Measurements from ENCODE around the gene IL17REL. TPM values are rescaled to one million over a fixed set of nuclear protein-coding genes. Genes with fewer than 3 reads are reported as not detected.
"Not testable (repeated sequence)": the region's sequence is repeated elsewhere in the genome, so short reads cannot be mapped to it uniquely, and the experiment has no call there.

IL17REL gene
- polyA plus RNA-seq, 3 donors: 0.03 to 0.06 TPM; not detected in 1

- DNase-seq: no peak
These were observed 64.2 kb downstream of the IL17REL start for GRCh38 chr22:49948116-49948957.

- DNase-seq: no peak
These were observed 65.3 kb downstream of the IL17REL start for GRCh38 chr22:49947296-49947622.

- DNase-seq: no peak
These were observed 65.8 kb downstream of the IL17REL start for GRCh38 chr22:49946612-49947295.

GRCh38 chr22:49945042-49945794, 67.3 kb downstream of the IL17REL start:
- DNase-seq: not testable (repeated sequence)

Other genes with a start within 250 kb of the IL17REL start
- gene BRD1, start 184.9 kb downstream of the IL17REL start, polyA plus RNA-seq (ENCODE audit: insufficient read length in 3 of 3): 10 to 100 TPM; 38.2 to 43.4 (median 38.6) TPM
- gene ZBED4, start 158.9 kb downstream of the IL17REL start, polyA plus RNA-seq (ENCODE audit: insufficient read length in 3 of 3): 10 to 100 TPM; 16.3 to 18.7 (median 17.9) TPM
- gene ALG12, start 94.3 kb downstream of the IL17REL start, polyA plus RNA-seq (ENCODE audit: insufficient read length in 3 of 3): 10 to 100 TPM; 35.2 to 43.5 (median 40.6) TPM
- 10 to 100 TPM; 28.1 to 33.9 (median 33.2) TPM for gene CRELD2, start 94.1 kb downstream of the IL17REL start, polyA plus RNA-seq (ENCODE audit: insufficient read length in 3 of 3)
- 10 to 100 TPM; 17.5 to 25.0 (median 22.2) TPM for gene PIM3, start 52.0 kb downstream of the IL17REL start, polyA plus RNA-seq (ENCODE audit: insufficient read length in 3 of 3)
- gene TTLL8, start 45.5 kb upstream of the IL17REL start, polyA plus RNA-seq (ENCODE audit: insufficient read length in 3 of 3): not detected
- gene MLC1, start 72.7 kb upstream of the IL17REL start, polyA plus RNA-seq (ENCODE audit: insufficient read length in 3 of 3): 1 to 10 TPM in 1 of 3 donors, under 1 TPM in 2; 0.67 to 1.1 (median 0.82) TPM
- 1 to 10 TPM in 1 of 3 donors, under 1 TPM in 2; 0.70 to 1.1 (median 0.95) TPM for gene MOV10L1, start 77.2 kb upstream of the IL17REL start, polyA plus RNA-seq (ENCODE audit: insufficient read length in 3 of 3)
- 1 to 10 TPM; 1.3 to 2.5 (median 2.5) TPM for gene PANX2, start 158.0 kb upstream of the IL17REL start, polyA plus RNA-seq (ENCODE audit: insufficient read length in 3 of 3)
- gene TRABD, start 173.1 kb upstream of the IL17REL start, polyA plus RNA-seq (ENCODE audit: insufficient read length in 3 of 3): 10 to 100 TPM; 27.2 to 33.9 (median 30.3) TPM
- 10 to 100 TPM; 24.8 to 32.9 (median 28.9) TPM for gene SELENOO, start 188.2 kb upstream of the IL17REL start, polyA plus RNA-seq (ENCODE audit: insufficient read length in 3 of 3)
- gene TUBGCP6, start 232.3 kb upstream of the IL17REL start, polyA plus RNA-seq (ENCODE audit: insufficient read length in 3 of 3): 10 to 100 TPM; 37.9 to 49.9 (median 48.1) TPM
- 10 to 100 TPM; 25.6 to 29.8 (median 26.7) TPM for gene HDAC10, start 238.5 kb upstream of the IL17REL start, polyA plus RNA-seq (ENCODE audit: insufficient read length in 3 of 3)
- 10 to 100 TPM; 16.7 to 17.7 (median 17.2) TPM for gene MAPK12, start 248.9 kb upstream of the IL17REL start, polyA plus RNA-seq (ENCODE audit: insufficient read length in 3 of 3)

Data from renal pelvis (tissue), 4 donors.